Motor neuron (in vitro differentiated cells): Measurements from ENCODE around the gene STARD3NL. TPM values are rescaled to one million over a fixed set of nuclear protein-coding genes. Genes with fewer than 3 reads are reported as not detected.
"Not testable (repeated sequence)": the region's sequence is repeated elsewhere in the genome, so short reads cannot be mapped to it uniquely, and the experiment has no call there.

Source experiments
- ATAC-seq, 8 experiments: fragments of 200-7000 bp; cut with Tn5 transposase; replicated peaks in 6 of 8; 2 replicates each; pipeline ENCODE4 v1.8.0; 2021; ENCODE audit warnings: mild to moderate bottlenecking in 8 of 8, moderate library complexity in 8 of 8
- H3K27ac ChIP-seq, 2 donors: fragments of 250-450 bp; sonication (Bioruptor Pico); 2 replicates each; pipeline ENCODE4 v1.9.0; 2021; ENCODE audit warnings: antibody characterized with exemption in 2 of 2, mild to moderate bottlenecking in 2 of 2, moderate library complexity in 1 of 2
- H3K4me1 ChIP-seq, 2 donors: fragments of 250-450 bp; sonication (Bioruptor Pico); replicated peaks in 1 of 2; 2 replicates each; pipeline ENCODE4 v1.6.1; 2021; ENCODE audit warnings: antibody characterized with exemption in 2 of 2, mild to moderate bottlenecking in 2 of 2, moderate library complexity in 1 of 2
- H3K4me3 ChIP-seq, 5 donors: fragments of 250-450 bp; sonication (Bioruptor Pico); 2 replicates each; pipeline ENCODE4 v1.9.0; 2021; ENCODE audit warnings: antibody characterized with exemption in 5 of 5, mild to moderate bottlenecking in 5 of 5, moderate library complexity in 4 of 5
- WGBS, 10 experiments: fragments of 450-650 bp; shearing (Covaris generic); methylation state at CpG; one replicate each; pipeline ENCODE4 v1.0.0; 2022; 5-methylcytosine and 5-hydroxymethylcytosine counted together
- in situ Hi-C, 9 experiments: fragments of 400-800 bp; cut with MboI; loops; one replicate each; pipeline ENCODE4 v1.15.0; 2021; ENCODE audit warnings: low sequenced_read_pairs in 9 of 9, low pct_unique_long_range_greater_than_20kb in 2 of 9; ENCODE audit not compliant: unreplicated experiment in 9 of 9
- total RNA-seq, 8 experiments: library from RNA; unstranded; fragments of 300-600 nt; gene quantifications; 2 replicates each; pipeline versions ENCODE4 v1.2.3 to v1.2.4, GENCODE V29; 2022

Gene STARD3NL
- total RNA-seq, 8 experiments from 2014 or later, result 35.7 to 158 (median 108) TPM

DNA sequence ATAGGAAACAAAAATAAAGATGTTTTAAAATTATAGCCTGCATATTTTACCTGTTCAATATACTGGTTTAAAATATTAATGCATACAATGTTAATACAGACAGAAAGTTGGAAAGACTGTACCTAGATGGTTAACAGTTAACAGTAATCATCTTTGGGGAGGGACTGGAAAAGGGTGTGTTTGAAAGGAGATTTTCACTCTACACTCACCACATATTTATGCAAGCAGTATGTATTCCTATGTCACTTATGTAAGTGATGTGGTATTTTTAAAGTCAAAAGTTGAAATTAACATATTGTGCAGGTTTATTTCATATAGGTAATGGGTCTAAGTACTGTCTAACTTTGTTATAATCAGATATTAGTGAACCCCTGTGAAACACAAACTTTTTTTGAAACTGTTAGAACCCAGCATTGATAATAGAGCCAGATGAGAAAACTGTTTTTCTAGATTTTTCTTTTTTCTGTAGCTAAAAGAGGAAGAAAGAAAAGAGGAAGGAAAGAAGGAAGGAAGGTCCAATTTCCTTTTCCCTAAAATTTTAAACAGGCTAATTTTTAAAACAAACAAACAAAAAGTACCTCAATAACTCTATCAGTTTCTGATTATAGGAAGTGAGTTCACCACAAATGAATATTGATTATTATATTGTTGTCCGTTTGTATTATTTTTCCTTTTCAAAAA, 9.0 kb upstream of the STARD3NL start:
- no peak overlapping the region for H3K4me3 ChIP-seq
- no peaks in the 10 kb centered on the region for H3K4me1 ChIP-seq
- peak in 3 of 8 experiments; percentile 44 to 63 (median 56) for ATAC-seq
- in situ Hi-C loops, result no loop called here
- WGBS, 10 experiments, result 33 to 89% (median 71%) methylated on average over 1 of the region's 1 CpG; no CpG with 5 or more reads in 1 of the 10 experiments
- no peak overlapping the region for H3K27ac ChIP-seq

DNA sequence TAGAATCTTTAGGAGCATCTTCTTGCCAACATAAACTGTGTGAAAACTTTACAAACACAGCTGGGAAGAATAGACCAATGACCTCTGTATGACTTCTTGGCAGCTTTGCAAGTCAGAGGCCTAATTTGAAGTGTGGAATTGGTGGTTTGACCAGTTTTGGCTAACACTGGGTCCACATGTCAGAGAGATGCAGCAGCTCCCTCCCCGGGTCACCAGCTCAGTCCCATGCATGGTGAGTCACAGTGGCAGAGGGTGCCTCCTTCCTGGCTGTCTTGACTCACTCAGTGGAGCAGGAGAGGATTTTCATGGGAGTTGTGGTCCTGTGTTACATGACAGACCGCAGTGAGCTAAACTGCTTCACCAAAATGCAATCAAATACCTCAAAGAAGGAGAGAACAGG, 8.2 kb upstream of the STARD3NL start:
- in situ Hi-C loops, result no loop called here
- no peaks in the 10 kb centered on the region for H3K4me1 ChIP-seq
- ATAC-seq, result peak; percentile 50 to 99 (median 78)
- 40 to 100% (median 66%) methylated on average over 1 of the region's 2 CpGs; no CpG with 5 or more reads in 6 of the 10 experiments for WGBS, 10 experiments
- no peak overlapping the region for H3K27ac ChIP-seq
- no peak overlapping the region for H3K4me3 ChIP-seq

DNA sequence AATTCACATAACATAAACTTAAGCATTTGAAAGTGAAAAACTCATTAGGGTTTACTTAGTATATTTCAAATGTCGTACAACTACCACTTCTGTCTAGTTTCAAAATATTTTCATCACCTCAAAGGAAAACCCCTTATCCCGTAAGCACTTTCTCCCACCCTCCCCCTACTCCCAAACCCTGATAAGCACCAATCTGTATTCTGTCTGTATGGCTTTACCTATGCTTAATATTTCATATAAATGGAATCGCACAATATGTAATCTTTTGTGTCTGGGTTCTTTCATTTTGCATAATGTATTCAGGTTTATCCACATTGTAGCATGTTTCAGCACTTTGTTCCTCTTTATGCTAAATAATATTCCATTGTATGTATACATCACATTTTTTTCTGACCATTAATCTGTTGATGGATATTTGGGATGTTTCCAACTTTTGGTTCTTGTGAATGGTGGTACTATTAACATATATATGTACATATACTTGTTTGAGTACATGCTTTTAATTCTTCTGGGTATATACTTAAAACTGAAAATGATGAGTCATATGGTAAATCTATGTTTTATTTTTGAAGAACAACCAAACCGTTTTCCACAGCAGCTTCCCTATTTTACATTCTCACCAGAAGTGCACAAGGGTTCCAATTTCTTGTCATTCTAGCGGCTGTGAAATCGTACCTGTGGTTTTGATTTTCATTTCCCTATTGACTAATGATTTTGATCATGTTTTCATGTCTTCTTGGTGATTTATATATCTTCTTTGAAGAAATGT, 6.2 kb upstream of the STARD3NL start:
- in situ Hi-C loops, result no loop called here

DNA sequence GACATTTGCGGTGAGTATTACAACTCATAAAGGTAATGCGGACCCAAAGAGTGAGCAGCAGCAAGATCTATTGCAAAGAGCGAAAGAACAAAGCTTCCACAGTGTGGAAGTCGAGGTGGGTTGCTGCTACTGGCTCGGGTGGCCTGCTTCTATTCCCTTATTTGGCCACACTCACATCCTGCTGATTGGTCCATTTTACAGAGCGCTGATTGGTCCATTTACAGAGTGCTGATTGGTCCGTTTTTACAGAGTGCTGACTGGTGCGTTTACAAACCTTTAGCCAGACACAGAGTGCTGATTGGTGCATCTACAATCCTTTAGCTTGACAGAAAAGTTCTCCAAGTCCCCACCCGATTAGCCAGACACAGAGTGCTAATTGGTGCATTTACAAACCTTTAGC, 2.5 kb upstream of the STARD3NL start:
- in situ Hi-C loops, H3K27ac ChIP-seq, ATAC-seq, H3K4me3 ChIP-seq: not testable (repeated sequence)
- 60 to 100% (median 93%) methylated on average over 1 to 9 of the region's 9 CpGs for WGBS, 10 experiments
- H3K4me1 ChIP-seq, result peaks cover 11 to 12% of the 10 kb centered on the region in 2 donors

More for the DNA sequence above, 6.2 kb upstream of the STARD3NL start:
- ATAC-seq, result peak in 1 of 8 experiments; percentile 41
- H3K27ac ChIP-seq, result no peak overlapping the region
- WGBS, 10 experiments, result 17 to 91% (median 79%) methylated on average over 2 to 6 of the region's 6 CpGs
- no peak overlapping the region for H3K4me3 ChIP-seq
- no peaks in the 10 kb centered on the region for H3K4me1 ChIP-seq

DNA sequence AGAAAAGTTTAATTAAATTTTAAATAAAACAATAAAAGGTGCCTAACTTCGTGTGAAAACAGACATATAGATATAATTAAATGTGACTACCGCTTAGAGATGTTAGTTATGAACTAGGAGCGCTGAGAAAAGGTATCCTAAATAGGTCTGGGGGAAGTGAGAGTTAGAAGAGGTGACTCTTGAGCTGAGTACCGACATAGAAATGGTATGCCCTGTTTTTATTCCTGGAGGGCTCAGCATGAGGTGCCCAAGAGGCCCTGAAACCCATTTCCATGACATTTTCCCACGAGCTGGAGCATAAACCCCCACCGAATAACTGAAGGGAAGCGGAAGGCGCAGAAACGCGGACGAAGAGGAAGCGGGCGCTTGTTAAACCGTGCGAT, 433 bp upstream of the STARD3NL start:
- 4 to 31% (median 17%) methylated on average over 3 to 14 of the region's 15 CpGs for WGBS, 10 experiments
- in situ Hi-C loops, result no loop called here
- Histone ChIP-seq H3K4me1 (peaks cover 13 to 18% of the 10 kb centered on the region in 2 donors), H3K27ac (peak overlapping the region; percentile 68 to 84), H3K4me3 (peak overlapping the region; percentile 62 to 77 (median 71))
- ATAC-seq, result no peak

DNA sequence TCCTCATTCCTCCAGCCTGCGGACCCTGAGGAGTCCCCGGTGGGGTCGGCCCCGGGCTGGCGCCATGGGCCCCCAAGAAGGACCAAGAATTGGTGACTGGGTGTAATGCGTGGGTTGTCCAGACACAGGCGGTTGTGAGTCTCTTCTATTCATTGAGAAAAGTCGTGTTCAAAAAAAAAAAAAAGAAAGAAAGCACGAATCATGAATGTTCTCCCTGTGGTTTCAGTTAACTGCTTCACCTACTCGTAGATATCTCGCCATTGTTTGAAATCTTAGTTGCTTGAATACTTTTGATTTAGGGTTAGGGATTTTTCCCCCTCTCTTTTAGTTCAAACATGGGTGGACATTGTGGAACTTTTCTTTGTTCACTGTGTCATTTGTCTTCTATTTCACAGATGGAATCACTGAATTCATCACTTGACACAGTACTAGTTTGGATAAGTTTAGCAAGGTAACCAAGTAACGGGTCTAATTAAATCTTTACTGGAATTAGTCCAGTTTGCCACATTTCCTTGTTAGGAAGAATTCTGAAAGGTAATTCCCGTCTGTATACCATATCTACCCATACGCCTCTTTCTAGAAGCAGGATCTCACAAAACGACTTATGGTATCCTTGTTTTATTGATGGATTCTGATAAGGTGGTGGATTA, 775 bp downstream of the STARD3NL start:
- 0 to 35% (median 17%) methylated on average over 1 to 12 of the region's 15 CpGs; no CpG with 5 or more reads in 1 of the 10 experiments for WGBS, 10 experiments
- in situ Hi-C loops, result no loop called here
- peak in 3 of 8 experiments; percentile 8 to 36 (median 32) for ATAC-seq
- Histone ChIP-seq H3K4me1 (peaks cover 13 to 18% of the 10 kb centered on the region in 2 donors), H3K4me3 (peak overlapping the region; percentile 62 to 77 (median 71)), H3K27ac (peak overlapping the region; percentile 73 to 77)

DNA sequence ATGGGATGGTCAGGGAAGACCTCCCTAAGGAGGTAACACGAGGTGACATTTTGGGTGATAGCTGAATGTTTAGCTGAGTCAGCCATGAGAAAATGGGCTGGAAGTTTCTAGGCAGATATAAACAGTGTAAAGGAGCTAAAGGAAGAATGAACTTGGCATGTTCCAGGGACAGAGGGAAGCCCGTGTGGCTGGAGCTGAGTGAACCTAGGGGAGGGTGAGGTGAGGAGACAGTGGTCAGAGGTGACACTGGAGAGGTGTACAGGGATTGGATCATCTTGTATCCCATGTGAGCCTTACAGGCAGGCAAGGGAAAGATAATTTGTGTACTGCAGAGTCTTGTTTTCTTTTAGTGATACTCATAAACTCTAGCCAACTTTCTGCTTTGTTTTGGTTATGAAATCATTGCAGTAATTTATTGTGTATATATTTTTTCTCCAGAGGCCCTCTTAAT, 1.8 kb downstream of the STARD3NL start:
- Histone ChIP-seq H3K4me3 (peak overlapping the region; percentile 62 to 77 (median 71)), H3K27ac (no peak overlapping the region), H3K4me1 (peaks cover 13 to 18% of the 10 kb centered on the region in 2 donors)
- in situ Hi-C loops, result no loop called here
- 11 to 83% (median 41%) methylated on average over 1 to 2 of the region's 2 CpGs; no CpG with 5 or more reads in 2 of the 10 experiments for WGBS, 10 experiments
- ATAC-seq, result no peak

DNA sequence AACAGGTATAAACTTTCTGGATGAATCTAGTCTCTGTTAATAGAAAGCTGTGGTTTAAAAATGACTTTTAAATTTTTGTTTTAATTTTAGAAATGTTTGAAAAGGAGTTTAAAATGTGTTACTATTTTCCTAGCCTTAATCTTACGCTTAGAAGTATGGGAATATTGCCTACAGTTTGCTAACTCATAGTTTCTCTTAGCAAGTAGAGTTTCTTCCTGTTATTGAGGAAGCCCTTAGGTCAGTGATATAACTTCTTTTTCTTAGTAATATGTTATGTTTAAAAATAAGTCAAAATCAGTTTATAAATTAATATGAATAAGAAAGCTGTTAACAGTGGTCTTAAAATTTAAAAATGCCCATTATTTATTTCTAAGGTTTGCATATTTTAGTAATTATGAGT, 3.1 kb downstream of the STARD3NL start:
- Histone ChIP-seq H3K4me1 (peaks cover 16 to 18% of the 10 kb centered on the region in 2 donors), H3K27ac (no peak overlapping the region), H3K4me3 (no peak overlapping the region)
- 73 to 100% (median 100%) methylated on average over 1 of the region's 1 CpG for WGBS, 10 experiments
- in situ Hi-C loops, result no loop called here
- ATAC-seq, result no peak

DNA sequence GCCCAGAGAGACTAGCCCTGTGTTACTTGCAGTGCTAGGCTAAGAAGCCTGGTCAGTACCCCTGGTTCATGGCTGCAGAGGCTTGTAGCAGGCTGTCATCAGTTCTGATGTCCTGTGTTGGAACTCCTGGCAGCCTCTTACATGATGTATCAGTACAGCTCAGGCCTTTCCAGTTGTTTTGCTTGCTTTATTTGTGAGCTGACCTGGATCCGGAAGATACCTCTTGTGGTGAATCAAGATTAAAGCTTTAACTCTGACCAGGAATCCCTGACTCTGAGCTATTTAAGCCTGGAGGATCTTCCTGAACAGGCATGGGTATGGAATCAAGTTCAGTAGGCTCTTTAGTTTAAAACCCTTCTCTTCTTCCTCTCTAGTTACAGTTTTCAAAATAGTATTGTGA, 4.4 kb downstream of the STARD3NL start:
- 93 to 100% (median 100%) methylated on average over 1 of the region's 1 CpG; no CpG with 5 or more reads in 6 of the 10 experiments for WGBS, 10 experiments
- H3K27ac ChIP-seq, result no peak overlapping the region

DNA sequence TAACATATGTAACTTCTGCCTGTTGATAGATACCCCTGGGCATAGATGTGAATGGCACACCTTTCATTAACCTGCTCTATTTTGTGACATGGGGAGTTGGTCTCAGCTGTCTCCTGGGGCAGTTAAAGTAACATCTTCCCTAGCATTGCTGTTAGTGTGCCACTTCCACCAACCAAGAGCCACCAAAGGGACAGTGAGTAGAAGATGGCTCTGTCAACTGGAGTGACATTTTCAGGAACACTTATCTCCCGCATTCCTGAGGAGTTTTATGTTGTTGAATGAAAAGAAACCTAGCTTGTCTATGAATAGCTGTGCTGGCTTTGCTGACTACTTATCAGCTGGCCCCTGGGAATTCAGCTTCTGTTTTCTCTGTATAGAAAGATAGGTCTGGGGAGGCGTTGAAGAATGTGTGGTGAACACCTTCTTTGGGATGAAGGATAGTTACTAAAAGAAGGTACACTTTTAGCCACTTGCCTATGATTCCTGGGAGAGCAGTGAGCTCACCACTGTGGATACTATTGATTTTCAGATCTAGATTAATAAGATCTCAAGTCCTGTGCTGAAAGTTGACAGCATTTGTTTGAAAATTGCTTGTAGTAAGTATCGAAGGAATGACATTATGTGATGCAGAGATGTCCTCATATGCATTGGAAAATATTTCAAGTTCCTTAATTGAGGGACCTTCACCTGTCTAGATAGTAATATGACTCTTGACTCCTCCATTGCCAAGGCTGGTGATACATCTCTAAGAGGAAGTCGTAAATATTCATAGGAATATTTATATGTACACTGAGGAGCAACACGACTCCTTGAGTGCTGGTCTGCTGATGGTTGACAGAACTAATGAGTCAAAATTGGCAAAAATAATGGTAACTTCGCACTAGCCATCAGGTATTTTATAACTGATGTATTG, 7.6 kb downstream of the STARD3NL start:
- H3K4me1 ChIP-seq, result peaks cover 14 to 33% of the 10 kb centered on the region in 2 donors
- 48 to 100% (median 92%) methylated on average over 1 to 5 of the region's 6 CpGs; no CpG with 5 or more reads in 1 of the 10 experiments for WGBS, 10 experiments
- in situ Hi-C loops, result no loop called here
- ATAC-seq, result peak in 4 of 8 experiments; percentile 15 to 79 (median 52)
- no peak overlapping the region for H3K27ac ChIP-seq
- no peak overlapping the region for H3K4me3 ChIP-seq

More for the DNA sequence above, 4.4 kb downstream of the STARD3NL start:
- no peak overlapping the region for H3K4me3 ChIP-seq
- in situ Hi-C loops, result no loop called here
- no peak for ATAC-seq
- H3K4me1 ChIP-seq, result peaks cover 16 to 22% of the 10 kb centered on the region in 2 donors

DNA sequence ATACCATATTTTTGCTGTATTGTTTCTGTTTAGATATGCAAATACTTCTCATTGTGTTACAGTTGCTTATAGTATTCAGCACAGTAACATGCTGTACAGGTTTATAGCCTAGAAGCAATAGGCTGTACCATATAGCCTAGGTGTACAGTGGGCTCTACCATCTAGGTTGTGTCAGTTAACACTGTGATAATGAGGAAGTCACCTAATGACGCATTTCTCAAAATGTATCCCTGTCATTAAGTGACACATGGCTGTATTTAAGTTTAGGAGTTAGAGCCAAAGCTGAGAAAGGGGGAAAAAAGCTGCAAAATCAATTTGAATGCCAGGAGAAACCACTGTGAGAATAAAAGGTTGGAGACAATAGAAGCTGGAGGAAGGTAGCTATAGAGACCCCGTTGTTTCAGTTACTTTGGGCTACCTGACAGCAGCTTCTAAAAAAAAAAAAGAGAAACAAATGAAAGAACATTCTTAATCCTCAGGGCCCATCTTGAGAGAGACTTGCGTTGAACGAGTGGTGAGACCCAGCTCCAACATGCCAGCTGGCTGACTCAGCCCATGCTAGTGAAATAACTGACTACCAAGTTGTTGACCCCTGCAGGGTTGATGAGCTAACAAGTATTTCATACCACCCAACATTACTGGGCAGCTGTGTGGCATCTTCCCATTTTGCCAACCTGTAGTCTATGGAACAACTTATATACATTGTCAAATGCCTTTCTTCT, 8.7 kb downstream of the STARD3NL start:
- H3K4me3 ChIP-seq, result no peak overlapping the region
- H3K4me1 ChIP-seq, result peaks cover 13 to 28% of the 10 kb centered on the region in 2 donors
- 40 to 100% (median 89%) methylated on average over 1 to 4 of the region's 4 CpGs; no CpG with 5 or more reads in 1 of the 10 experiments for WGBS, 10 experiments
- in situ Hi-C loops, result no loop called here
- H3K27ac ChIP-seq, result no peak overlapping the region
- ATAC-seq, result peak in 2 of 8 experiments; percentile 23 to 33
